NCI-H2227 treated with DMSO at 0.1 percent for 48 hours (cell line): ENCODE data around the gene C5orf63.
"Not testable (repeated sequence)": the region's sequence is repeated elsewhere in the genome, so short reads cannot be mapped to it uniquely, and the experiment has no call there.

Source experiments
- DNase-seq: peaks from one replicate; lab custom pipeline; 2025; lab: John Stamatoyannopoulos, UW

Gene C5orf63

GRCh38 chr5:127031147-127031862 is 42.0 kb downstream of the C5orf63 start:
- no peak for DNase-seq

- DNase-seq, result peak; percentile 77
Observed at GRCh38 chr5:127030259-127031146, 42.8 kb downstream of the C5orf63 start, which contains the start of gene MARCHF3. MARCHF3 (minus strand) TSS chr5:127030558; CDS start chr5:126918171, 112,387 bp downstream.

GRCh38 chr5:127029581-127030258 is 43.6 kb downstream of the C5orf63 start:
- DNase-seq, result peak; percentile 40

GRCh38 chr5:127028822-127029457 is 44.4 kb downstream of the C5orf63 start:
- peak; percentile 16 for DNase-seq

GRCh38 chr5:127027539-127027938 is 45.8 kb downstream of the C5orf63 start:
- DNase-seq, result no peak

- no peak for DNase-seq
Observed at GRCh38 chr5:127026166-127026565, 47.1 kb downstream of the C5orf63 start.

- DNase-seq, result no peak
Observed at GRCh38 chr5:127025467-127025866, 47.8 kb downstream of the C5orf63 start.

- DNase-seq, result no peak
Observed at GRCh38 chr5:127024821-127025220, 48.5 kb downstream of the C5orf63 start.

- DNase-seq, result not testable (repeated sequence)
Observed at GRCh38 chr5:127023552-127024191, 49.6 kb downstream of the C5orf63 start.

- DNase-seq, result no peak
Observed at GRCh38 chr5:127022846-127023245, 50.5 kb downstream of the C5orf63 start.

GRCh38 chr5:127019928-127020327 is 53.4 kb downstream of the C5orf63 start:
- DNase-seq, result no peak

- DNase-seq, result not testable (repeated sequence)
Observed at GRCh38 chr5:127016722-127017121, 56.6 kb downstream of the C5orf63 start.

- DNase-seq, result no peak
Observed at GRCh38 chr5:127015716-127016115, 57.6 kb downstream of the C5orf63 start.

- DNase-seq, result no peak
Observed at GRCh38 chr5:127014573-127014972, 58.7 kb downstream of the C5orf63 start.

GRCh38 chr5:127013407-127013806 is 59.9 kb downstream of the C5orf63 start:
- DNase-seq, result no peak

- DNase-seq, result no peak
Observed at GRCh38 chr5:127012916-127013315, 60.4 kb downstream of the C5orf63 start.

GRCh38 chr5:127011961-127012644 is 61.2 kb downstream of the C5orf63 start:
- no peak for DNase-seq

GRCh38 chr5:127011153-127011552 is 62.1 kb downstream of the C5orf63 start:
- no peak for DNase-seq

GRCh38 chr5:127010362-127010761 is 62.9 kb downstream of the C5orf63 start:
- no peak for DNase-seq

- no peak for DNase-seq
Observed at GRCh38 chr5:127009784-127010183, 63.5 kb downstream of the C5orf63 start.
